ENCODE data around the gene CDH1. TPM values are rescaled to one million over a fixed set of nuclear protein-coding genes. Genes with fewer than 3 reads are reported as not detected.

CDH1 gene
- total and polyA plus RNA-seq, 12 donors, result 0.01 to 0.82 (median 0.34) TPM; not detected in 7

- no peak for DNase-seq
- Histone ChIP-seq H3K36me3 (no peaks in the 10 kb centered on the region), H3K4me1 (peaks cover 0 to 18% (median 13%) of the 10 kb centered on the region in 9 donors), H3K27ac (no peak overlapping the region), H3K4me3 (no peak overlapping the region), H3K27me3 (peaks cover 26 to 71% (median 61%) of the 10 kb centered on the region in 7 donors), H3K9me3 (no peaks in the 10 kb centered on the region)
- TF ChIP-seq, protein P1, sequence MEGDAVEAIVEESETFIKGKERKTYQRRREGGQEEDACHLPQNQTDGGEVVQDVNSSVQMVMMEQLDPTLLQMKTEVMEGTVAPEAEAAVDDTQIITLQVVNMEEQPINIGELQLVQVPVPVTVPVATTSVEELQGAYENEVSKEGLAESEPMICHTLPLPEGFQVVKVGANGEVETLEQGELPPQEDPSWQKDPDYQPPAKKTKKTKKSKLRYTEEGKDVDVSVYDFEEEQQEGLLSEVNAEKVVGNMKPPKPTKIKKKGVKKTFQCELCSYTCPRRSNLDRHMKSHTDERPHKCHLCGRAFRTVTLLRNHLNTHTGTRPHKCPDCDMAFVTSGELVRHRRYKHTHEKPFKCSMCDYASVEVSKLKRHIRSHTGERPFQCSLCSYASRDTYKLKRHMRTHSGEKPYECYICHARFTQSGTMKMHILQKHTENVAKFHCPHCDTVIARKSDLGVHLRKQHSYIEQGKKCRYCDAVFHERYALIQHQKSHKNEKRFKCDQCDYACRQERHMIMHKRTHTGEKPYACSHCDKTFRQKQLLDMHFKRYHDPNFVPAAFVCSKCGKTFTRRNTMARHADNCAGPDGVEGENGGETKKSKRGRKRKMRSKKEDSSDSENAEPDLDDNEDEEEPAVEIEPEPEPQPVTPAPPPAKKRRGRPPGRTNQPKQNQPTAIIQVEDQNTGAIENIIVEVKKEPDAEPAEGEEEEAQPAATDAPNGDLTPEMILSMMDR (IDR thresholded peaks at IDR 0.05), result no peak
- intact Hi-C loops (cut with DNase I), result no loop called here
- no peak for ATAC-seq
- WGBS, 2 donors, result 87 to 90% methylated on average over 12 of the region's 12 CpGs
Measured at GRCh38 chr16:68736561-68736960, 531 bp upstream of the CDH1 start.

DNA sequence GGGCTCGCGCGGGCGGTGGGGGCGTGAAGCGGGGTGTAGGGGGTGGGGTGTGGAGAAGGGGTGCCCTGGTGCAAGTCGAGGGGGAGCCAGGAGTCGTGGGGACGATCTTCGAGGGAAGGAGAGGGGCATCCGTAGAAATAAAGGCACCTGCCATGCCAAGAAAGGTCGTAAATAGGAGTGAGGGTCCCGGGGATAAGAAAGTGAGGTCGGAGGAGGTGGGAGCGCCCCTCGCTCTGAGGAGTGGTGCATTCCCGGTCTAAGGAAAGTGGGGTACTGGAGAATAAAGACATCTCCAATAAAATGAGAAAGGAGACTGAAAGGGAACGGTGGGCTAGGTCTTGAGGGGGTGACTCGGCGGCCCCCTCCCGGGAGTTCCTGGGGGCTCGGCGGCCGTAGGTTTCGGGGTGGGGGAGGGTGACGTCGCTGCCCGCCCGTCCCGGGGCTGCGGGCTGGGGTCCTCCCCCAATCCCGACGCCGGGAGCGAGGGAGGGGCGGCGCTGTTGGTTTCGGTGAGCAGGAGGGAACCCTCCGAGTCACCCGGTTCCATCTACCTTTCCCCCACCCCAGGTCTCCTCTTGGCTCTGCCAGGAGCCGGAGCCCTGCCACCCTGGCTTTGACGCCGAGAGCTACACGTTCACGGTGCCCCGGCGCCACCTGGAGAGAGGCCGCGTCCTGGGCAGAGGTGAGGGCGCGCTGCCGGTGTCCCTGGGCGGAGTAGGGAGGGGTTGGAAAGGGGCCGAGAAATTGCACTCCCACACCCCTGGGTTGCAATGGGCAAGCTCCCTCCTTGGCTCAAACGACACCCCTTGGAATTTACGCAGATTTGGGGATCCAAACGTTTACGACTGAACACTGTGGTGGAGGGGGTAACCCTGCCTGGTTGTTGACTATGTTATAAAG is 888 bp downstream of the CDH1 start:
- Histone ChIP-seq H3K4me3 (peak overlapping the region in 4 of 10 donors; percentile 3 to 14 (median 10)), H3K9me3 (no peaks in the 10 kb centered on the region), H3K27ac (no peak overlapping the region), H3K4me1 (peaks cover 0 to 18% (median 13%) of the 10 kb centered on the region in 9 donors), H3K36me3 (no peaks in the 10 kb centered on the region), H3K27me3 (peaks cover 26 to 59% (median 51%) of the 10 kb centered on the region in 7 donors)
- DNase-seq, result peak in 1 of 2 donors; percentile 16
- TF ChIP-seq, protein P1 (IDR thresholded peaks at IDR 0.05), result no peak
- peak in 2 of 8 donors; percentile 38 to 44 for ATAC-seq
- WGBS, 2 donors, result 4 to 6% methylated on average over 54 to 58 of the region's 58 CpGs
- intact Hi-C loops (cut with DNase I), result no loop called here

- Histone ChIP-seq H3K9me3 (no peaks in the 10 kb centered on the region), H3K4me3 (no peak overlapping the region), H3K36me3 (no peaks in the 10 kb centered on the region), H3K27ac (no peak overlapping the region), H3K4me1 (peaks cover 0 to 18% (median 13%) of the 10 kb centered on the region in 9 donors), H3K27me3 (peaks cover 26 to 55% (median 41%) of the 10 kb centered on the region in 7 donors)
- intact Hi-C loops (cut with DNase I), result loop anchor here in 2 of 10 donors (2.0 to 10.0 kb wide), 2 partner anchors 75 to 215 kb away; no protein-coding TSS in a partner anchor
- TF ChIP-seq, protein P1 (IDR thresholded peaks at IDR 0.05), result no peak
- DNase-seq (no peak), ATAC-seq (no peak)
- WGBS, 2 donors, result 57 to 66% methylated on average over 7 of the region's 7 CpGs
Measured at GRCh38 chr16:68739964-68740627, 3.0 kb downstream of the CDH1 start.

DNA sequence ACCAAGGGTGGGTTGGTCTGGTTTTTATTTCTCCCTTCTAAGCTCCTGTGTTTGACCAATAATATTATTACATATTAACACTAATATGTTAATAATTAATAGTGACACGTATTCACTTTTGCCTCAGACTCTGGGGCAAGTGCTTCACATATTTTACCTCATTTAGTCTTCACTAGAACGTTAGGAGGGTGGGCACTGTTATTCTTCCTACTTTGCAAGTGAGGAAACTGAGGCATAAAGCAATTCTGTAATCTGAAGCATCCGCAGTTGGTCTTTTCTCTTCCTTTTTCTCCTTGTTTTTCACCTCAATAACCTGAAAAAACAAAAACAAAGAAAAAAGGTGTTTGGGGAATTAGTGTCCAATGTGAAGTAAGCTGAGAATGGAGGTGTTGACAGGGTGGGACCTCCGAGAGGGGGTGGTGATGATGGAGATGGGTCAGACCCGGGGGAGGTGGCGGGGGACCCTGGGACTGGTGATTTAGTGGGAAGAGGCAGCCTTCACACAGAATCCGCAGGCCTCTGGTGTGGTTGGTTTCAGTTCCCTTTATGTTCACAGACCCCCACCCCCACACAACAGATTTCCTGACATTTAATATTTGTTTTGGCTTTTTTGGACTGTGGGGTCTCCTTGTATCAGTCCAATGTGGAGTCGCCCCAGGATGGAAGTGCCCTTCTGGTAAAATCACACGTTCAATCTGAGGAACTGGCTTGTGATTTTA is 3.7 kb downstream of the CDH1 start:
- intact Hi-C loops (cut with DNase I), result loop anchor here in 2 of 10 donors (2.0 to 10.0 kb wide), 2 partner anchors 74 to 216 kb away; no protein-coding TSS in a partner anchor
- Histone ChIP-seq H3K27ac (no peak overlapping the region), H3K4me3 (no peak overlapping the region), H3K4me1 (peaks cover 0 to 18% (median 13%) of the 10 kb centered on the region in 9 donors), H3K9me3 (no peaks in the 10 kb centered on the region), H3K36me3 (no peaks in the 10 kb centered on the region), H3K27me3 (peaks cover 26 to 53% (median 42%) of the 10 kb centered on the region in 7 donors)
- DNase-seq (no peak), ATAC-seq (no peak)
- 68 to 73% methylated on average over 9 of the region's 9 CpGs for WGBS, 2 donors
- TF ChIP-seq, protein P1 (IDR thresholded peaks at IDR 0.05), result no peak

Measured in heart right ventricle (tissue), 16 donors.